Measurements from ENCODE around the gene DVL1. TPM values are rescaled to one million over a fixed set of nuclear protein-coding genes. Genes with fewer than 3 reads are reported as not detected.

DVL1 gene
- total and polyA plus RNA-seq, 2 of the 13 experiments (the other 11 are each of a cell fraction or from before 2014, with no cell fraction given): 30.8 to 60.4 TPM

DNA sequence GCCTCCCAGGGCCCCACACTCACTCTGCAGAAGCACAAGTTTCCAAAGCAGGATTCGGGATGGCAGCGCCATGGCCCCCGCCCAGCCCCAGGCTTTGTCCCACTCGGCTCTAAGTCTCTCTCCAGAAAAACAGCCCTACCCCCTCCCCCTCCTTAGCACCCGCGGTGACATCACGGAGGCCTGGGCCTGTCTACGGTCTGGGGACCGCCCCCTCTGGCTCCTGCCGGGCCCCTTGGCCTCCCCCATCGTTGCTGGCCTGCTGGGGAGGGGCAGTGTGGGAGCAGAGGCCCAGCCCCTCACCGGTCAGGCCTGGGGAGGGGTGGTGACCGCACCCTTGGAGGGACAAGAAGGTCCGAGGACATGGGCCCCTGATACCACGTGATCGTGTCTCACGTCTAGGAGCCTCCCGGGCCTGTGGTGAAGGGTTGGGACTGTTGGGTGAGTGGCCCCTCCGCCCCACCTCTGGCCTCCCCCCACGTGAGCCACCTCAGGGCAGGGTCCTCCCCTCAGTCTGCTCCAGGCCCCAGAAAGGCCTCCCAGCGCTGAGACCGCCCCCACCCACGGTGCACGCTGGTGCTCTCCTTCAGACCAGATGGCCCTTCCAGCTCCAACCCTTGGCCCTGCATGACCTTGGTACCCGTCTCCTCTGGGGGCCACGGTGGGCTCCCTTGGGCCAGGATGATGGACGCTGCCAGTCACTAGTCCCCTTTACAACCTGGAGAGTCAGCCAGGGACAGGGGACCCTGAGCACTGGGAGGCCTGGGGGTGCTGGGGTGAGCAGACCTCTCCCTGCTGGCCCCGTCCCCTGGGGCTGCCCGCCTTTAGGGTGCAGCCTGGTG is 9.4 kb upstream of the DVL1 start, which contains the start of gene MXRA8 (continued):
- TF ChIP-seq KDM5B (CRISPR knock-in tag; IDR thresholded peaks at IDR 0.05; ENCODE audit: borderline replicate concordance): 0 out of 2 replicates have a peak, but pooled peaks have one; percentile 12
- TF ChIP-seq, protein P1, sequence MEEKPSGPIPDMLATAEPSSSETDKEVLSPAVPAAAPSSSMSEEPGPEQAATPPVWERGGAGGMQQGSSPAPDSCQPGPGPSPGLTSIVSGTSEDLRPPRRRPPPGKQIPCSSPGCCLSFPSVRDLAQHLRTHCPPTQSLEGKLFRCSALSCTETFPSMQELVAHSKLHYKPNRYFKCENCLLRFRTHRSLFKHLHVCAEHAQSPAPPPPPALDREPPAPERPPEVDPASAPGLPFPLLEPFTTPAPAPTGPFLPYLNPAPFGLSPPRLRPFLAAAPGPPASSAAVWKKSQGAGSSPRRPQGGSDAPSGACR (CRISPR knock-in tag; IDR thresholded peaks at IDR 0.05): 0 out of 2 replicates have a peak, but pooled peaks have one; percentile 34
- TF ChIP-seq FLYWCH1 (CRISPR knock-in tag; IDR thresholded peaks at IDR 0.05): no peak
- TF ChIP-seq, protein P2, sequence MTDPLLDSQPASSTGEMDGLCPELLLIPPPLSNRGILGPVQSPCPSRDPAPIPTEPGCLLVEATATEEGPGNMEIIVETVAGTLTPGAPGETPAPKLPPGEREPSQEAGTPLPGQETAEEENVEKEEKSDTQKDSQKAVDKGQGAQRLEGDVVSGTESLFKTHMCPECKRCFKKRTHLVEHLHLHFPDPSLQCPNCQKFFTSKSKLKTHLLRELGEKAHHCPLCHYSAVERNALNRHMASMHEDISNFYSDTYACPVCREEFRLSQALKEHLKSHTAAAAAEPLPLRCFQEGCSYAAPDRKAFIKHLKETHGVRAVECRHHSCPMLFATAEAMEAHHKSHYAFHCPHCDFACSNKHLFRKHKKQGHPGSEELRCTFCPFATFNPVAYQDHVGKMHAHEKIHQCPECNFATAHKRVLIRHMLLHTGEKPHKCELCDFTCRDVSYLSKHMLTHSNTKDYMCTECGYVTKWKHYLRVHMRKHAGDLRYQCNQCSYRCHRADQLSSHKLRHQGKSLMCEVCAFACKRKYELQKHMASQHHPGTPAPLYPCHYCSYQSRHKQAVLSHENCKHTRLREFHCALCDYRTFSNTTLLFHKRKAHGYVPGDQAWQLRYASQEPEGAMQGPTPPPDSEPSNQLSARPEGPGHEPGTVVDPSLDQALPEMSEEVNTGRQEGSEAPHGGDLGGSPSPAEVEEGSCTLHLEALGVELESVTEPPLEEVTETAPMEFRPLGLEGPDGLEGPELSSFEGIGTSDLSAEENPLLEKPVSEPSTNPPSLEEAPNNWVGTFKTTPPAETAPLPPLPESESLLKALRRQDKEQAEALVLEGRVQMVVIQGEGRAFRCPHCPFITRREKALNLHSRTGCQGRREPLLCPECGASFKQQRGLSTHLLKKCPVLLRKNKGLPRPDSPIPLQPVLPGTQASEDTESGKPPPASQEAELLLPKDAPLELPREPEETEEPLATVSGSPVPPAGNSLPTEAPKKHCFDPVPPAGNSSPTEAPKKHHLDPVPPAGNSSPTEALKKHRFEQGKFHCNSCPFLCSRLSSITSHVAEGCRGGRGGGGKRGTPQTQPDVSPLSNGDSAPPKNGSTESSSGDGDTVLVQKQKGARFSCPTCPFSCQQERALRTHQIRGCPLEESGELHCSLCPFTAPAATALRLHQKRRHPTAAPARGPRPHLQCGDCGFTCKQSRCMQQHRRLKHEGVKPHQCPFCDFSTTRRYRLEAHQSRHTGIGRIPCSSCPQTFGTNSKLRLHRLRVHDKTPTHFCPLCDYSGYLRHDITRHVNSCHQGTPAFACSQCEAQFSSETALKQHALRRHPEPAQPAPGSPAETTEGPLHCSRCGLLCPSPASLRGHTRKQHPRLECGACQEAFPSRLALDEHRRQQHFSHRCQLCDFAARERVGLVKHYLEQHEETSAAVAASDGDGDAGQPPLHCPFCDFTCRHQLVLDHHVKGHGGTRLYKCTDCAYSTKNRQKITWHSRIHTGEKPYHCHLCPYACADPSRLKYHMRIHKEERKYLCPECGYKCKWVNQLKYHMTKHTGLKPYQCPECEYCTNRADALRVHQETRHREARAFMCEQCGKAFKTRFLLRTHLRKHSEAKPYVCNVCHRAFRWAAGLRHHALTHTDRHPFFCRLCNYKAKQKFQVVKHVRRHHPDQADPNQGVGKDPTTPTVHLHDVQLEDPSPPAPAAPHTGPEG (CRISPR knock-in tag; IDR thresholded peaks at IDR 0.05): no peak
- TF ChIP-seq FOXP1 (IDR thresholded peaks at IDR 0.05): no peak
- TF ChIP-seq FOXP1 (CRISPR knock-in tag; IDR thresholded peaks at IDR 0.05): peak; percentile 9; the same call in 1 of the 2 replicates
- no peak for TF ChIP-seq ZNF766 (CRISPR knock-in tag; IDR thresholded peaks at IDR 0.05; ENCODE audit: borderline replicate concordance)
- no peak; the same call in 1 of the 2 replicates for TF ChIP-seq ZNF331 (CRISPR knock-in tag; IDR thresholded peaks at IDR 0.05)
- no peak for TF ChIP-seq NR1H2 (CRISPR knock-in tag; IDR thresholded peaks at IDR 0.05; ENCODE audit: borderline replicate concordance, low read depth)
- no peak for TF ChIP-seq ZEB1 (IDR thresholded peaks at IDR 0.05; ENCODE audit: insufficient replicate concordance, low read depth)
- TF ChIP-seq ZNF432 (CRISPR knock-in tag; IDR thresholded peaks at IDR 0.05; ENCODE audit: borderline replicate concordance): no peak
- TF ChIP-seq, protein P3, sequence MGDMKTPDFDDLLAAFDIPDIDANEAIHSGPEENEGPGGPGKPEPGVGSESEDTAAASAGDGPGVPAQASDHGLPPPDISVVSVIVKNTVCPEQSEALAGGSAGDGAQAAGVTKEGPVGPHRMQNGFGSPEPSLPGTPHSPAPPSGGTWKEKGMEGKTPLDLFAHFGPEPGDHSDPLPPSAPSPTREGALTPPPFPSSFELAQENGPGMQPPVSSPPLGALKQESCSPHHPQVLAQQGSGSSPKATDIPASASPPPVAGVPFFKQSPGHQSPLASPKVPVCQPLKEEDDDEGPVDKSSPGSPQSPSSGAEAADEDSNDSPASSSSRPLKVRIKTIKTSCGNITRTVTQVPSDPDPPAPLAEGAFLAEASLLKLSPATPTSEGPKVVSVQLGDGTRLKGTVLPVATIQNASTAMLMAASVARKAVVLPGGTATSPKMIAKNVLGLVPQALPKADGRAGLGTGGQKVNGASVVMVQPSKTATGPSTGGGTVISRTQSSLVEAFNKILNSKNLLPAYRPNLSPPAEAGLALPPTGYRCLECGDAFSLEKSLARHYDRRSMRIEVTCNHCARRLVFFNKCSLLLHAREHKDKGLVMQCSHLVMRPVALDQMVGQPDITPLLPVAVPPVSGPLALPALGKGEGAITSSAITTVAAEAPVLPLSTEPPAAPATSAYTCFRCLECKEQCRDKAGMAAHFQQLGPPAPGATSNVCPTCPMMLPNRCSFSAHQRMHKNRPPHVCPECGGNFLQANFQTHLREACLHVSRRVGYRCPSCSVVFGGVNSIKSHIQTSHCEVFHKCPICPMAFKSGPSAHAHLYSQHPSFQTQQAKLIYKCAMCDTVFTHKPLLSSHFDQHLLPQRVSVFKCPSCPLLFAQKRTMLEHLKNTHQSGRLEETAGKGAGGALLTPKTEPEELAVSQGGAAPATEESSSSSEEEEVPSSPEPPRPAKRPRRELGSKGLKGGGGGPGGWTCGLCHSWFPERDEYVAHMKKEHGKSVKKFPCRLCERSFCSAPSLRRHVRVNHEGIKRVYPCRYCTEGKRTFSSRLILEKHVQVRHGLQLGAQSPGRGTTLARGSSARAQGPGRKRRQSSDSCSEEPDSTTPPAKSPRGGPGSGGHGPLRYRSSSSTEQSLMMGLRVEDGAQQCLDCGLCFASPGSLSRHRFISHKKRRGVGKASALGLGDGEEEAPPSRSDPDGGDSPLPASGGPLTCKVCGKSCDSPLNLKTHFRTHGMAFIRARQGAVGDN (CRISPR knock-in tag; IDR thresholded peaks at IDR 0.05): peak; percentile 84
- TF ChIP-seq ZFP62 (CRISPR knock-in tag; IDR thresholded peaks at IDR 0.05): no peak
- no peak for TF ChIP-seq ZNF841 (CRISPR knock-in tag; IDR thresholded peaks at IDR 0.05; ENCODE audit: borderline replicate concordance)
- TF ChIP-seq, protein P4, sequence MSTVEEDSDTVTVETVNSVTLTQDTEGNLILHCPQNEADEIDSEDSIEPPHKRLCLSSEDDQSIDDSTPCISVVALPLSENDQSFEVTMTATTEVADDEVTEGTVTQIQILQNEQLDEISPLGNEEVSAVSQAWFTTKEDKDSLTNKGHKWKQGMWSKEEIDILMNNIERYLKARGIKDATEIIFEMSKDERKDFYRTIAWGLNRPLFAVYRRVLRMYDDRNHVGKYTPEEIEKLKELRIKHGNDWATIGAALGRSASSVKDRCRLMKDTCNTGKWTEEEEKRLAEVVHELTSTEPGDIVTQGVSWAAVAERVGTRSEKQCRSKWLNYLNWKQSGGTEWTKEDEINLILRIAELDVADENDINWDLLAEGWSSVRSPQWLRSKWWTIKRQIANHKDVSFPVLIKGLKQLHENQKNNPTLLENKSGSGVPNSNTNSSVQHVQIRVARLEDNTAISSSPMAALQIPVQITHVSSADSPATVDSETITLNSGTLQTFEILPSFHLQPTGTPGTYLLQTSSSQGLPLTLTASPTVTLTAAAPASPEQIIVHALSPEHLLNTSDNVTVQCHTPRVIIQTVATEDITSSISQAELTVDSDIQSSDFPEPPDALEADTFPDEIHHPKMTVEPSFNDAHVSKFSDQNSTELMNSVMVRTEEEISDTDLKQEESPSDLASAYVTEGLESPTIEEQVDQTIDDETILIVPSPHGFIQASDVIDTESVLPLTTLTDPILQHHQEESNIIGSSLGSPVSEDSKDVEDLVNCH (CRISPR knock-in tag; IDR thresholded peaks at IDR 0.05): no peak
- no peak for TF ChIP-seq TBX3 (IDR thresholded peaks at IDR 0.05; ENCODE audit: borderline replicate concordance)

Data from HepG2 (cell line).